ENCODE data around the gene LRRC56. TPM values are rescaled to one million over a fixed set of nuclear protein-coding genes. Genes with fewer than 3 reads are reported as not detected.
A peak's percentile ranks its signal among the peaks of the same experiment; 100 is the strongest.

The LRRC56 gene
- total and polyA plus RNA-seq, 2 of the 13 experiments (the other 11 are each of a cell fraction or from before 2014, with no cell fraction given) = 0.11 to 0.29 TPM

DNA sequence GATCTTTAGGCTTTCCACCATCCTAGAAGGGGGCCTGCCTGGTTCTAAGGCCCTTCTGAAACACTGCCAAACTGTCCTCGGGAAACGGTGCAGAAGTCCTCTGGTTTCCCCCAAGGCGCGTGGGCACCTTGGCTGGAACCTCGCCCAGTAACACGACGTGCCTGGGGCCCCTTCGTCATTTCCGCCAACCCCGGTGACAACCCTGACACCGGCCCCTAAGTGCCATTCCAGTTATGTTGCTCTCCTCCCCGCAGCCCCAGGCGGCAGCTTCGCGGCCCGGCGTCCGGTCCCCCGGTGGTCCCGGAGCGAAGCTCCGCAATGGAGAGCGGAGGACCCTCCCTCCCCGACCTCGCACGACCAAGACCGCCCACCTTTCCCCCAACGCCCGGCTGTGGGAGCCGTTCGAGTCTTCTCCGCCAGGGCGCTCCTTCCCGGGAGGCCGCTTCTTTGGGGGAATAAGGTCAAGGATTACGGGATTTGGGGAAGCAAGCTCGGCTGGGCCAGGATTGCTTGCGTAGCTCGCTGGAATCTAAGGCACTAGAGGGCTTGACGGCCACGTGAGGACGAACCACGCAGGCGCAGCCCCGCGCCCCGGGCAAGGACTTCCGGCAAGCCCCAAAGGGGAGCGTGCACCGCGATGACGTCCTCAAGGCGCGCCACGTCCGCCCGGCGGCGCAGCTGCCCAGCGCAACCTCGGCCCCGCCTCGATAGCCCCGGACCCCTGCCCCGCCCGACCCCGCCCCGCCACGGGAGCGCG lies 30.9 kb upstream of the LRRC56 start (continued):
- TF ChIP-seq, protein P1, sequence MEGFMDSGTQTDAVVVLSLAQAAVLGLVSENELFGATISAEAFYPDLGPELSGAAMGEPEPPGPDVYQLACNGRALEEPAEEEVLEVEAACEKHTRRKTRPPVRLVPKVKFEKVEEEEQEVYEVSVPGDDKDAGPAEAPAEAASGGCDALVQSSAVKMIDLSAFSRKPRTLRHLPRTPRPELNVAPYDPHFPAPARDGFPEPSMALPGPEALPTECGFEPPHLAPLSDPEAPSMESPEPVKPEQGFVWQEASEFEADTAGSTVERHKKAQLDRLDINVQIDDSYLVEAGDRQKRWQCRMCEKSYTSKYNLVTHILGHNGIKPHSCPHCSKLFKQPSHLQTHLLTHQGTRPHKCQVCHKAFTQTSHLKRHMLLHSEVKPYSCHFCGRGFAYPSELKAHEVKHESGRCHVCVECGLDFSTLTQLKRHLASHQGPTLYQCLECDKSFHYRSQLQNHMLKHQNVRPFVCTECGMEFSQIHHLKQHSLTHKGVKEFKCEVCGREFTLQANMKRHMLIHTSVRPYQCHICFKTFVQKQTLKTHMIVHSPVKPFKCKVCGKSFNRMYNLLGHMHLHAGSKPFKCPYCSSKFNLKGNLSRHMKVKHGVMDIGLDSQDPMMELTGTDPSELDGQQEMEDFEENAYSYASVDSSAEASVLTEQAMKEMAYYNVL (CRISPR knock-in tag; IDR thresholded peaks at IDR 0.05; ENCODE audit: borderline replicate concordance) = 0 out of 2 replicates have a peak, but pooled peaks have one; percentile 50
- TF ChIP-seq HNF4G (IDR thresholded peaks at IDR 0.05; ENCODE audit: borderline replicate concordance, low read depth, low read length) = no peak
- peak; percentile 57; the same call in 1 of the 2 replicates for TF ChIP-seq HNF4G (CRISPR knock-in tag; IDR thresholded peaks at IDR 0.05; ENCODE audit: borderline replicate concordance, low read depth)
- TF ChIP-seq ZNF264 (CRISPR knock-in tag; IDR thresholded peaks at IDR 0.05) = peak; percentile 60; the same call in 1 of the 2 replicates
- peak; percentile 89 for TF ChIP-seq ATF7-NPFF (CRISPR knock-in tag; IDR thresholded peaks at IDR 0.05; ENCODE audit: low read depth)
- TF ChIP-seq MXD4 (CRISPR knock-in tag; IDR thresholded peaks at IDR 0.05) = peak; percentile 95
- TF ChIP-seq KDM5A (IDR thresholded peaks at IDR 0.05; ENCODE audit: borderline replicate concordance, low read length) = peak; percentile 92
- TF ChIP-seq, protein P2, sequence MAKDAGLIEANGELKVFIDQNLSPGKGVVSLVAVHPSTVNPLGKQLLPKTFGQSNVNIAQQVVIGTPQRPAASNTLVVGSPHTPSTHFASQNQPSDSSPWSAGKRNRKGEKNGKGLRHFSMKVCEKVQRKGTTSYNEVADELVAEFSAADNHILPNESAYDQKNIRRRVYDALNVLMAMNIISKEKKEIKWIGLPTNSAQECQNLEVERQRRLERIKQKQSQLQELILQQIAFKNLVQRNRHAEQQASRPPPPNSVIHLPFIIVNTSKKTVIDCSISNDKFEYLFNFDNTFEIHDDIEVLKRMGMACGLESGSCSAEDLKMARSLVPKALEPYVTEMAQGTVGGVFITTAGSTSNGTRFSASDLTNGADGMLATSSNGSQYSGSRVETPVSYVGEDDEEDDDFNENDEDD (CRISPR knock-in tag; IDR thresholded peaks at IDR 0.05; ENCODE audit: borderline replicate concordance) = no peak; the same call in none of the 2 replicates
- TF ChIP-seq, protein P3, sequence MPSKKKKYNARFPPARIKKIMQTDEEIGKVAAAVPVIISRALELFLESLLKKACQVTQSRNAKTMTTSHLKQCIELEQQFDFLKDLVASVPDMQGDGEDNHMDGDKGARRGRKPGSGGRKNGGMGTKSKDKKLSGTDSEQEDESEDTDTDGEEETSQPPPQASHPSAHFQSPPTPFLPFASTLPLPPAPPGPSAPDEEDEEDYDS (CRISPR knock-in tag; IDR thresholded peaks at IDR 0.05) = no peak
- TF ChIP-seq, protein P4, sequence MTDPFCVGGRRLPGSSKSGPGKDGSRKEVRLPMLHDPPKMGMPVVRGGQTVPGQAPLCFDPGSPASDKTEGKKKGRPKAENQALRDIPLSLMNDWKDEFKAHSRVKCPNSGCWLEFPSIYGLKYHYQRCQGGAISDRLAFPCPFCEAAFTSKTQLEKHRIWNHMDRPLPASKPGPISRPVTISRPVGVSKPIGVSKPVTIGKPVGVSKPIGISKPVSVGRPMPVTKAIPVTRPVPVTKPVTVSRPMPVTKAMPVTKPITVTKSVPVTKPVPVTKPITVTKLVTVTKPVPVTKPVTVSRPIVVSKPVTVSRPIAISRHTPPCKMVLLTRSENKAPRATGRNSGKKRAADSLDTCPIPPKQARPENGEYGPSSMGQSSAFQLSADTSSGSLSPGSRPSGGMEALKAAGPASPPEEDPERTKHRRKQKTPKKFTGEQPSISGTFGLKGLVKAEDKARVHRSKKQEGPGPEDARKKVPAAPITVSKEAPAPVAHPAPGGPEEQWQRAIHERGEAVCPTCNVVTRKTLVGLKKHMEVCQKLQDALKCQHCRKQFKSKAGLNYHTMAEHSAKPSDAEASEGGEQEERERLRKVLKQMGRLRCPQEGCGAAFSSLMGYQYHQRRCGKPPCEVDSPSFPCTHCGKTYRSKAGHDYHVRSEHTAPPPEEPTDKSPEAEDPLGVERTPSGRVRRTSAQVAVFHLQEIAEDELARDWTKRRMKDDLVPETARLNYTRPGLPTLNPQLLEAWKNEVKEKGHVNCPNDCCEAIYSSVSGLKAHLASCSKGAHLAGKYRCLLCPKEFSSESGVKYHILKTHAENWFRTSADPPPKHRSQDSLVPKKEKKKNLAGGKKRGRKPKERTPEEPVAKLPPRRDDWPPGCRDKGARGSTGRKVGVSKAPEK (CRISPR knock-in tag; IDR thresholded peaks at IDR 0.05; ENCODE audit: borderline replicate concordance) = no peak
- peak; percentile 54; the same call in 1 of the 2 replicates for TF ChIP-seq ESRRA (CRISPR knock-in tag; IDR thresholded peaks at IDR 0.05; ENCODE audit: low read depth)
- TF ChIP-seq ZNF563 (CRISPR knock-in tag; IDR thresholded peaks at IDR 0.05) = peak; percentile 19; the same call in 1 of the 2 replicates
- TF ChIP-seq FOXA3 (CRISPR knock-in tag; IDR thresholded peaks at IDR 0.05) = no peak; the same call in 1 of the 2 replicates
- TF ChIP-seq NCOA2 (CRISPR knock-in tag; IDR thresholded peaks at IDR 0.05) = no peak; the same call in 1 of the 2 replicates
- TF ChIP-seq, protein P5, sequence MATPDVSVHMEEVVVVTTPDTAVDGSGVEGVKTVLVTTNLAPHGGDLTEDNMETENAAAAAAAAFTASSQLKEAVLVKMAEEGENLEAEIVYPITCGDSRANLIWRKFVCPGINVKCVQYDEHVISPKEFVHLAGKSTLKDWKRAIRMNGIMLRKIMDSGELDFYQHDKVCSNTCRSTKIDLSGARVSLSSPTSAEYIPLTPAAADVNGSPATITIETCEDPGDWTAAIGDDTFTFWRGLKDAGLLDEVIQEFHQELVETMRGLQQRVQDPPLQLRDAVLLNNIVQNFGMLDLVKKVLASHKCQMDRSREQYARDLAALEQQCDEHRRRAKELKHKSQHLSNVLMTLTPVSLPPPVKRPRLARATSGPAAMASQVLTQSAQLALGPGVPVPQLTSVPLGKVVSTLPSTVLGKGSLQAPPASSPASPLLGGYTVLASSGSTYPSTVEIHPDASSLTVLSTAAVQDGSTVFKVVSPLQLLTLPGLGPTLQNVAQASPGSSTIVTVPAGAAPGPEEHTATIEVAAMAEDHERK (CRISPR knock-in tag; IDR thresholded peaks at IDR 0.05; ENCODE audit: low read depth) = peak; percentile 80
- TF ChIP-seq CBFB (CRISPR knock-in tag; IDR thresholded peaks at IDR 0.05) = 0 out of 2 replicates have a peak, but pooled peaks have one; percentile 15
- TF ChIP-seq, protein P6, sequence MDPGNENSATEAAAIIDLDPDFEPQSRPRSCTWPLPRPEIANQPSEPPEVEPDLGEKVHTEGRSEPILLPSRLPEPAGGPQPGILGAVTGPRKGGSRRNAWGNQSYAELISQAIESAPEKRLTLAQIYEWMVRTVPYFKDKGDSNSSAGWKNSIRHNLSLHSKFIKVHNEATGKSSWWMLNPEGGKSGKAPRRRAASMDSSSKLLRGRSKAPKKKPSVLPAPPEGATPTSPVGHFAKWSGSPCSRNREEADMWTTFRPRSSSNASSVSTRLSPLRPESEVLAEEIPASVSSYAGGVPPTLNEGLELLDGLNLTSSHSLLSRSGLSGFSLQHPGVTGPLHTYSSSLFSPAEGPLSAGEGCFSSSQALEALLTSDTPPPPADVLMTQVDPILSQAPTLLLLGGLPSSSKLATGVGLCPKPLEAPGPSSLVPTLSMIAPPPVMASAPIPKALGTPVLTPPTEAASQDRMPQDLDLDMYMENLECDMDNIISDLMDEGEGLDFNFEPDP (CRISPR knock-in tag; conservative IDR thresholded peaks at IDR 0.05) = no peak
- TF ChIP-seq ZNF724P (CRISPR knock-in tag; IDR thresholded peaks at IDR 0.05; ENCODE audit: borderline replicate concordance) = no peak; the same call in 1 of the 2 replicates
